Stimulated activated CD4-positive, alpha-beta T cell treated with anti-CD3 and anti-CD28 coated beads, Interleukin-12 subunit alpha, Interleukin-12 subunit beta, amount 100 ng/mL, for 4 hours (primary cell): ENCODE results near the gene UBAP2.
A peak's percentile ranks its signal among the peaks of the same experiment; 100 is the strongest.
"Not testable (repeated sequence)": the region's sequence is repeated elsewhere in the genome, so short reads cannot be mapped to it uniquely, and the experiment has no call there.

ENCODE experiments used
- DNase-seq: peaks from one replicate; pipeline ENCODE4 v3.0.0-alpha.2; 2020

The UBAP2 gene

DNA sequence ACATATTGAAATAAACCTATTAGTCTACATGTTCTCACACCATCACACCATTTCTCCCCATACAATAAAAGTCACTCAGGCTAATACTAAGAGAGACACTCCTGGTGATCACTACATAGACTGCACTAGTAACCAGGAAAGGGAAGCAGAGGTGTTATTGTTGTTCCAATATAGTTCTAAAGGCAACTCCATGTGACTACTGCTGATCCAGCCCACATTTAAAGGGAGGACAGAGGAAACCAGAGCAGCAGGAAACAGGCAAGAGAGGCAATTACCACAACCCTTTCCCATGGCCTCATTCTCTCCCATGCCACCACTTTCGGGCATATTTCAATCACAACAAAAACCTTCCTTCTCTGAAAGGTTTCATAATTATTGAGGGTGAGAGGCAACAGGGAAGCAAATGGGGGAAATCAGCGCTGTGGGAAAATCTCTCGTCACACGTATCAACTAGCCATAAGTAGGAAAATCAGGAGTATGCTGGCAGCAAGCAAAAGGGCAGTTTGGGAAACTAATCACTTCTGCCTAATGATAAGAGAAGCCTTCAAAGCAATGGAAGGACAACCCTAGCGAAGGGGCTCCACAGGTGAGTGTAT is 1.8 kb downstream of the UBAP2 start:
- no peak for DNase-seq

DNA sequence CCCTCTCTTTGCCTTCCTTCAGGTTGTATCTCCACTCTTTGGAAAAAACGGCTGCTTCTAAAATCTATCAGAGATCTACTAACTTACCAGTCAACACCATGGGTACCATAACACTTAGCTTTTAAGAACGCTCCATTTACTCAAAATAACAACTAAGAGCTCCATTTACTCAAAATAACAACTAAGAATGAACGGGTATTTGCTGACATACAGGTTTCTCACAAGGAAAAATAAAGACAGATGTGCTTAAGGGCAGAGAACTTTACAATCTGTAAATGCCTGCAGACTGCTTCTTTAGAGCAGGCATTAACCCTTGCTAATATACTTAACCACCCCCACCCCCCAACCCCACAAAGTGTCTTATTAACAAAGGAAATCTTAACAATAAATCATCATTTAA is 2.8 kb downstream of the UBAP2 start:
- no peak for DNase-seq

DNA sequence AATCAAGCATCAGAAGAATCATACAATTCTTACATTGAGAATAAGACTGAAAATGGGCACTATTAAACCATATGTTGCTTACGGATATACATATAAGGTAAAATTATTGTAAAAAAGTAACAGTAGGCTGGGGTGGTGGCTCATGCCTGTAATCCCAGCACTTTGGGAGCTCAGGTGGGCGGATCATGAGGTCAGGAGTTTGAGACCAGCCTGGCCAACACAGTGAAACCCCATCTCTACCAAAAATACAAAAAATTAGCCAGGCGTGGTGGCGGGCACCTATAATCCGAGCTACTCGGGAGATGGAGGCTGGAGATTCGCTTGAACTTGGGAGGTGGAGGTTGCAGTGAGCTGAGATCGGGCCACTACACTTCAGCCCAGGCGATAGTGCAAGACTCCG is 6.6 kb downstream of the UBAP2 start:
- not testable (repeated sequence) for DNase-seq

DNA sequence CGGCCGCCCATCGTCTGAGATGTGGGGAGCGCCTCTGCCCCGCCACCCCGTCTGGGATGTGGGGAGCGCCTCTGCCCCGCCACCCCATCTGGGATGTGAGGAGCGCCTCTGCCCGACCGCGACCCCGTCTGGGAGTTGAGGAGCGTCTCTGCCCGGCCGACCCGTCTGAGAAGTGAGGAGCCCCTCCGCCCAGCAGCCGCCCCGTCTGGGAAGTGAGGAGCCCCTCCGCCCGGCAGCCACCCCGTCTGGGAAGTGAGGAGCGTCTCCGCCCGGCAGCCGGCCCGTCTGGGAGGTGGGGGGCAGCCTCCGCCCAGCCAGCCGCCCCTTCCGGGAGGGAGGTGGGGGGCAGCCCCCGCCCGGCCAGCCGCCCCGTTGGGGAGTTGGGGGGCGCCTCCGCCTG is 9.8 kb downstream of the UBAP2 start:
- not testable (repeated sequence) for DNase-seq

DNA sequence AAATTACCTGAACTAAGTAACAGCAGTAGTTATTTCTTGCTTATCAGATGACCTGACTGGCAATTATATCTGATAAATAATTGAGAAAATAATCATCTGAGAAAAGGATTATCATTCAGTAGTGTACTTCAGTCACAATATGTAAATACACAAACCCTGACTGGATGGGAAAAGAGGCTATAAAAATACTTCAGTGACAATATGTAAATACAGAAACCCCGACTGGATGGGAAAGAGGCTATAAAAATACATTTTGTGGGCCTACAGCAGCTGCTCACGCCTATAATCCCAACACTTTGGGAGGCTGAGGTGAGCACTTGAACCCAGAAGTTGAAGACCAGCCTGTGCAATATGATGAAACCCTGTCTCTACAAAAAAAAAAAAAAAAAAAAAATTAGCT is 11.1 kb downstream of the UBAP2 start:
- no peak for DNase-seq

DNA sequence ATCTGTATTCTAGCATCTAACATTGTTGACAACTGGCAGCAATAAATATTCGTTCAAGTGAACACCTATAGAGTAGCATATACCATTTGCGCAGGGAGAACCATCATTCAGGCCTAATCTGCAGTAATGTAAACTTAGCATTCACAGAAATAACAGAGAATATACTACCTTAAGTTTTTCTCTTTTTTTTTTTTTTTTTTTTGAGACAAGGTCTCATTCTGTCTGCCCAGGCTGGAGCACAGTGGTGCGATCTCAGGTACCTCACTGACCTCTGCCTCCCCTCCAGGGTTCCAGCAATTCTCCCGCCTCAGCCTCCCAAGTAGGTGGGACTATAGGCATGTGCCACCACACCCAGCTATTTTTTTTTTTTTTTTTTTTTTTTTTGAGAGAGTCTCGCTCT is 12.1 kb downstream of the UBAP2 start:
- DNase-seq: no peak

DNA sequence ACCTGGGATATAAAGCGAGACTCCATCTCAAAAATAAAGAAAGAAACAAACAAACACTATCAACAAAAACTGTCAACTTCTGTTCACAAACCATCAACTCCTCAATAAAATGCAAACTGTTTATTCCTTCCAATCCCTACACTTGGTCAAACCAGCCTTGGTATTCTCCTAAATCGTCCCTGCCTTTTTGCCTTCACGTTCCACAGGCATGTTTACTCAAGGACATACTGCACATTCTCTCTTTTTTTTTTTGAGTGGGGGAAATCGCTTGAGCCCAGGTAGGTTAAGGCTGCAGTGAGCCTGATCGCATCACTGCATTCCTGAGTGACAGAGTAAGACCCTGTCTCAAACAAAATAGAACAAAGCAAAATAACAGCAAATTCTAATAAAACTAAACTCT is 13.0 kb downstream of the UBAP2 start:
- no peak for DNase-seq

DNA sequence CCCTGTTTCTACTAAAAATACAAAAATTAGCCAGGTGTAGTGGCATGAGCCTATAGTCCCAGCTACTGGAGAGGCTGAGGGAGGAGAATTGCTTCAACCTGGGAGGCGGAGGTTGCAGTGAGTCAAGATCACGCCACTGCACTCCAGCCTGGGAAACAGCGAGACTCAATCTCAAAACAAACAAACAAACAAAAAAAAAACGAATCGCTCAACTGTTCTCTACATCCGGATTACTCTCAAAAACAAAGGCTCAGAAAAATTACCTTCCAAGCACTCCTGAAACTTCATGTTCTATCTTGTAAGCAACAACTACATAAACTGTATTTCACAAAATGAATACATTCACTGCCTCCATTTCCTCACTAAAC is 14.0 kb downstream of the UBAP2 start:
- DNase-seq: no peak

DNA sequence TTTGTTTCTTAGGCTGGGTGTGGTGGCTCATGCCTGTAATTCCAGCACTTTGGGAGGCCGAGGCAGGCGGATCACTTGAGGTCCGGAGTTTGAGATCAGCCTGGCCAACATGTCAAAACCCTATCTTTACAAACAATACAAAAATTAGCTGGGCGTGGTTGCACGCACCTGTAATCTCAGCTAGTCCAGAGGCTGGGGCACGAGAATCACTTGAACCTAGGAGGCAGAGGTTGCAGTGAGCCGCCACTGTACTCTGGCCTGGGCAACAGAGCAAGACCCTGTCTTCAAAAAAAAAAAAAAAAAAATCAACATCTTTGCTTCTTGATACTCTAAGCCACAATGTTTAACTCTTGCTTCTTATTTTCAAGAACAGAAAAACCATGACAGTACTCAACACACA is 16.1 kb downstream of the UBAP2 start:
- DNase-seq: no peak

DNA sequence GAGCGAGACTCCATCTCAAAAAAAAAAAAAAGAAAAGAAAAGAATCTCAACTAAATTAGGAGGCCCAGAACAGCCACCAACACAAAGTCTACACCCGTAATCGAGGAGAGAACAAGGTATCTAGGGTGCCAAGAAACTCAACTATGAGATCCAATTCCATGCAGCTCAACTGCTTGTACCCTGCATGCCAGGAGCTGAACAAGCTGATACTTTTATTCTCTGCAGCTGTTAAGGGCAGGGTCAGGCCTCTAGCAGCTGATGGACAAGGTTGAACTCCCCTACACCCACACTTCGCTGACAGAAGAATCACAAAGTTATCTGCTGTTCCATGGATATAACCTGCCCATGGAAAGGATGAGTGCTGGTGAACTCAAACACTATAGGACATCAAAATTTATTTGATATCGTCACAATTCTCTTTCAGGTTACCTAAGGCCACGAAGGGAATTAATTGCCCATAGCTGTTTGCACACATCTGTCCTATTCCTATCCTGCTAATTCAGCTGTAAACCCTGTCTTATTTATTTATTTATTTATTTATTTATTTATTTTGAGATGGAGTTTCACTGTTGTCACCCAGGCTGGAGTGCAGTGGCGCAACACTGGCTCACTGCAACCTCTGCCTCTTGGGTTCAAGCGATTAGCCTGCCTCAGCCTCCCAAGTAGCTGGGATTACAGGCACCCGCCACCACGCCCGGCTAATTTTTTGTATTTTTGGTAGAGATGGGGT is 20.7 kb downstream of the UBAP2 start:
- DNase-seq: no peak

DNA sequence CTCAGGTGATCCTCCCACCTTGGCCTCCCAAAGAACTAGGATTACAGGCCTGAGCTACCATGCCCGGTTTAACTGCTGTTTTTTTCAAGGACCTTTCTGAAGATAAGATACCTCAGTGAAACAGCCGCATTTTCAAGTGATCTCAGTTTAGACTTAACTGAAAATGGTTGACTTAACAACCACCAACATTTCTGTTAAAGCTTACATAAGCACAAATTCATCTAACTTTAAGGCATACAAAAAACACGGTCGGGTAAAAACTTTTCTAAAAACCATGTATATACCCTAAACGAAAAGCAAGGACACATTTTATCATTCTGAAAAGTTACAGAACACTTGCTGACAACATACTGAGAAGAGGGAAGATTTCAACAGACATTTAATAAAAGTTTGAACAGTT is 22.9 kb downstream of the UBAP2 start:
- DNase-seq: no peak

DNA sequence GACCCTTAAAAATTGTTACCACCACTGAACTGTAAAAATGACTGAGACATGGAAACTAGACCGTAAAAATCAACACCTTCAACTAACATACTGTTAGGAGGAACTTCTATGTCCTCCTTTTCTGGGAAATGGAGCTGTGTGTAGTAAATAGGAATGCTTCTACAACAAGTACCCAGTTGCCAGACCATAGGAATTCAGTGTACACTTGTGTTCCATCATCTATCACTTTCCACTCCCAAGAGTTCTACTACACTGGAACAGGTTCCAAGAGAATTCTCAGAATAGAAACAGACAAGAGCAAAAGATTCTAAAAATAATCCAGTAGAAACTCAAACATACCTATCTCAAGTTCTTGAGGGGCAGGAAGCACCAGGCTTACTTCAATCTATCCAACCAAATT is 23.6 kb downstream of the UBAP2 start:
- no peak for DNase-seq

DNA sequence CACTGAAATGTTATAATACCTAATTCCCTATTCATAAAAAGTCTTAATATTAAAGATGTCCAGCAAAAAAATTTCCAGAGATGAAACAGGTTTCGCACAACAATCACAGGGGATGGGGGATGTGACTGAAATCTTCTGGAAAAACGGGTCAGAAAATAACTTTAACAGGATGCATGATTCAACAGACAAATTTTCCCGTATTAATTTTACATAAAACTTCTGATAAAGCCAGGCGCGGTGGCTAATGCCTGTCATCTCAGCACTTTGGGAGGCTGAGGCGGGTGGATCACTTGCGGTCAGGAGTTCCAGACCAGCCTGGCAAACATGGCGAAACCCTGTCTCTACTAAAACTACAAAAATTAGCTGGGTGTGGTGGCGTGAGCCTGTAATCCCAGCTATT is 24.2 kb downstream of the UBAP2 start:
- not testable (repeated sequence) for DNase-seq

DNA sequence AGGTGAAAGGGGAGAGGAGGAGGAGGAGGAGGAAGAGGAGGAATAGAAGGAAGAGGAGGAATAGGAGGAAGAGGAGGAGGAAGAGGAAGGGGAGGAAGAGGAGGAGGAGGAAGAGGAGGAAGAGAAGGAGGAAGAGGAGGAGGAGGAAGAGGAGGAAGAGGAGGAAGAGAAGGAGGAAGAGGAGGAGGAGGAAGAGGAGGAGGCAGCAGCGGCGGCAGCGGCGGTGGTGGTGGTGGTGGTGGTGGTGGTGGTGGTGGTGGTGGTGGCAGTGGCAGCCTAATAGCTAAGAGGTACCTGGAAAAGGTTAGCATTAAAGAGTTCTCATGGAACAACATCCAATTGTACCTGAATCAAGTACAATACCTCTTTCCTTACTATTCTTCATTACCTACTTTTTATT is 32.5 kb downstream of the UBAP2 start:
- DNase-seq: no peak

DNA sequence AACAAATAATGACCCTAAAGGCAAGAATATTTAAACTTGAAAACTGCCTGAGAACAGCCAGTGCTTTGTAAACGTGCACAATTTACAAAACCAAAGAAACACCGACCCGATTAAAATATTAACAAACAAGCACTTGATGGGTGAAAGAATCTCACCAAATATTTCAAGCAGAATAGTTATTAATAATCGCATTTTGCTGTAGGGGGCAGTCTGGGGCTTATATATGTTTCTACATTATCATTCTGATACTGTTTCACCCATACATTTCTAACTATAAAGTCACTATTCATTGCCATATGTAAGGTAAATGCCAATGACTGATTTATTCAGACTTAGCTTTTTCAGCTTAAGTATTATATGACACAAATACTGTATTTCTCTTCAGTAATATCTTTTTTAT is 37.7 kb downstream of the UBAP2 start:
- DNase-seq: no peak

DNA sequence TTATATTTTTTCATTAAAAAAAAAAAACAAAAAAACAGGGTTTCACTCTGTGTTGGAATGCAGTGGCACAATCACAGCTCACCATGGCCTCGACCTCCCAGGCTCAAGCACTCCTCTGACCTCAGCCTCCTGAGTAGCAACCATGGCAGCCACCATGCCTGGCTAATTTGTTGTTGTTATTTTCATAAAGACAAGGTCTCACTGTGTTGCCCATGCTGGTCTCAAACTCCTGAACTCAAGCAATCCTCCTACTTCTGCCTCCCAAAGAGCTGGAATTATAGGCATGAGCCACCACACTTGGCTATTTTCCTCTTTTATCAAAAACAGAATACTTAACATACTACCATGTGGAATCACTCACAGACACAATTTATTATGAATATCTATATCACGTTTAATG is 46.7 kb downstream of the UBAP2 start:
- no peak for DNase-seq

DNA sequence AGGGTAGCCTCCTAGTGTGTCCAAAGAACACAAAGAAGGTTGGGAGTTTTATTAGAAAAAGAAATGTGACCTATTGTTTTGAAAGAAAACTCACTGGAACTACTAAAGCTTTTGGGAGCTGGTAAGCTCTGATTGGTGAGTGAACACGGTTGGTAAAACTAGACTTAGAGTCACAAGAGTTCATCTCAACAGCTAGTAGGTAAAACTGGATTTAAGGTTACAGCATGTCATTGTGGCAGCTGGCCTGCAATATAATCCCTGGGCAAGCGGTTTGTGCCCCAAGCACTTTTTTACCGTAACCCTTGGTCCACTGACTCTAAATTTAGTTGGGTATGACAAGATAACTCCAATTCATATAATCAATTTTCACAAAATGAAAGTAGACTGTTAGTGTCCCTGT is 47.4 kb downstream of the UBAP2 start:
- DNase-seq: no peak

DNA sequence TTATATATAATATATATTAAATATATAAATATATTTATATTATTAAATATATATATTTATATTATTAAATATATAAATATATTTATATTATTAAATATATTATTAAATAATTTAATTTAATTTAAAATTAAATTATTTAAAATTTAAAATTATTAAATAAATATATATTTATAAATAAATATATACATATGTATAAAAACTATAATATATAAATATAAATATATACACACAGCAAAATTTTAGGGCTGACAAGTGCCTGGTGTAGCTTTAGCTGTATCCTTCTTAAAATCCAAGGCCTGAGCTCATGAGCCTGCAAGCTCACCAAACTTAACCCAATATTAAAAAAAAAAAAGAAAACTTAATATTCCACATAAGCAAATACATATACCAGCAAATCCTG is 53.2 kb downstream of the UBAP2 start:
- DNase-seq: no peak

DNA sequence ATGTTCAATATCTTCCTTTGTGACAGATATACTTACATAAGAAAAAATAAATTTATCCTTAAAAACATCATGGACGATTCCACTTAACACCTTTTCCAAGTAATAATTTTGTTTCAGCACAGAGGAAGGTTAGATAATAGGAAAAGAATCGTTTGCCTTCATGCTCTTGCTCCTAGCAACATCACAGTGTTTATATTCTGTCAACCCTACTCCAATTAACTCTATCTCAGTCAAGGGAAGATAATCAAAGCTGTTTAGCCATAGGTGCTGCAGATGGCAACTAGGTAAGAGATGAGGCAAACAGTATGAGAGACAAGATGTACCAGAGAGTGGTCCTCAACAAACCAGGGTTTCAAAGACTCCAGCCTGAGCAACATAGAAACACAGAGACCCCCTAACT is 55.6 kb downstream of the UBAP2 start:
- no peak for DNase-seq

DNA sequence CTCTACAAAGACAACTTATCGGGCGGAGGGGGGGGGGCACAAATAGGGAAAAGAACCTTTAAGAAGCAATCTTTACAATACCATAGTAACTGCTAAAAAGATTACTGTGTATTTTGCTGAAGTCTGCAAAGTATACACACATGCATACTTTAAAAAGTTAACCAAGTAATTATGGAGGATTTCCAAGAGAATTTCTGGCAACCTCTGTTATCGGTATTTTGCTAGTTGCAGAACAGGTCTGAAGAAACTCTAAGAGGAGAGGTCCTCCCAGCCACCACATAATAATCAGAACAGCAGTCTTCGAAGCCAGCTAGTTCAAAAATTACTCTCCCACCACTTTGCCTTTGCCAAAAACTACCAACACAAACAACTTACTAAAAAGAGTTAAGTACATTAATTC is 56.1 kb downstream of the UBAP2 start:
- DNase-seq: no peak

DNA sequence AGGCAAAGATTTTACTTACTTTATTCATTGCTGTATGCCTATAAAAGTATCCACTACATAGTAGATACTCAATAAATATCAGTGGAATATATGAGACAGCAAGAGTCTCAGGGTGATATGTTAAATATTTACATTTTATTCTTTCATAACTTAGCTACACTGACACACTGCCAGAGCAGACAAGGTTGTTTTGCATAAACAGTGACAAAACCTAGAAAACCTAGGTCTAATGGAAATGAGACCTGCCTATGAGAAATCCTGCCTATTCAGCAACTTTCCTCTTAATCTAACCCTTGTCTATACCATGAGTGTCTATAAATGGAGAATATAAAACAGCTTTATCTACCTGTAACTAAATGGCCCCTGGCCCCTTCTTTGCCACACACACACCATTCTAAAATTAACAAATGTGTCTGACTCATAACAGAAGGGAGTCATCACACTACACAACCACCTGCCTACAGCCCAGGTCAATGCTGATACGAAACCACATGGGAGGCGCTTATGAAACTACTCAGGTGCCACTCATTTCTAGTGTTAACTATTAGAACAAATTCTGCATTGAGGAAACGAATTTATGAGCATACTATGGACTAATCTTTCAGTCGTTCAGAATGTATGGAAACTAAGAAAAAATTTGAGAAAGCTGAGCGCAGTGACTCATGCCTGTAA is 60.3 kb downstream of the UBAP2 start:
- peak; percentile 4 for DNase-seq

DNA sequence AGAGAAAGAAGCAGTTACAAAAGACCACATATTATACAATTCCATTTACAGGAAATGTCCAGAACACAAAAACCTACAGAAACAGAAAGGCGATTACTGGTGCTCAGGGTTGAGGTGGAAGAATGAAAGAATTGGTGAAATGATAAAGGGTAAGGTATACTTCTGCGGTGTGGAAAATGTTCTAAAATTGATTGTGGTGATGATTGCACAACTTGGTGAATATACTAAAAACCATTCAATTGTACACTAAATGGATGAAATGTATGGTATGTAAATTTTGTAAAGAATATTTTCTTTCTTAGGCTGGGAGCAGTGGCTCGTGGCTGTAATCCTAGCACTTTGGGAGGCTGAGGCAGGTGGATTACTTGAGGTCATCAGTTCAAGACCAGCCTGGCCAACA is 72.3 kb downstream of the UBAP2 start:
- DNase-seq: no peak

DNA sequence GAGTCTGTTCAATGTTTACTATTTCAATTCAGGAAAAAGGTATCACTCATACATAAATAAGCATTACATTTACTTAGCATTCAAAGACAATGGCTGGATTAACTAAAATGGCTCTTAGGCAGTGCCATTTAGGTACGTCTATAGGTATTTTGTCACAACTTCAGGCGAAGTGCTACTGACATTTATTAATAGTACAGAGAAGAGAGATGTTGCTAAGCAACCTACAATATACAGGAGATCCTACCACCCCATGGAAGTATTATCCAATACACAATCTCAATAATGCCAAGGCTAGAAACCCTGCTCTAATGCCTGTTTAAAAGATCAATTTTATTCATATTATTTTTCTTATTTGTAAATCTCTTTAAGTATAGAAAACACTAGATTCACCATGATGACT is 76.0 kb downstream of the UBAP2 start:
- DNase-seq: no peak

DNA sequence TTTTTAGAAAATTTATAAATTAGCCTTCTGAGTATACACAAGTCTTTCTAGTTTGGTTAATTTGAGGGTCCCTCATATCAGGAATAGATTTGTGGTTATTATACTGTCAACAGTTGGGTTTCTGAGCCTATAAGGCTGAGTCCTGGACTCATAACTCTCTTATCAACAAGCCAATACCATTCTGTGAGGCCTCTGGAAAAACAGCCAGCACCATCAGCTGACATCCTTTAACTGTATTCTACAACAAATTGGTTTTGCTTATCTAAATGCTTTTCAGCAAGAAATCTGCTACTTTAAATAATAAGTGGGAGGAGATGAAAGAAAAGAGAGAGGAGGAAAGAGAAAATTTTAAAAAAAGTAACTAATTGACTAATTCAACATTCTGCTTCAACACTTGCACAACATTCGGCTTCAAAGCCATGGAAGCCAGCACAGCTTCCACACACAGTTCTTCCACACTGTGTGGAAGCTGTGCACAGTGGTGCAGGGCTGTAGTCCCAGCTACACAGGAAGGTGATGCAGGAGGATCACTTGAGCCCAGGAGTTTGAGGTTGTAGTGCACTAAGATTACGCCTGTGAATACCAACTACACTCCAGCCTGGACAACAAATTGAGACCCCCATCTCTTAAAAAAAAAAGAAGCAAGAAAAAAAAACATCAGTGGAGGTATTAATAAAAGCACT is 84.5 kb downstream of the UBAP2 start:
- DNase-seq: no peak
